NCI-H2227 treated with DMSO at 0.1 percent for 48 hours (cell line): ENCODE results near the gene THADA.

Experiments used
- DNase-seq: peaks from one replicate; lab custom pipeline; 2025; lab: John Stamatoyannopoulos, UW

The THADA gene

DNA sequence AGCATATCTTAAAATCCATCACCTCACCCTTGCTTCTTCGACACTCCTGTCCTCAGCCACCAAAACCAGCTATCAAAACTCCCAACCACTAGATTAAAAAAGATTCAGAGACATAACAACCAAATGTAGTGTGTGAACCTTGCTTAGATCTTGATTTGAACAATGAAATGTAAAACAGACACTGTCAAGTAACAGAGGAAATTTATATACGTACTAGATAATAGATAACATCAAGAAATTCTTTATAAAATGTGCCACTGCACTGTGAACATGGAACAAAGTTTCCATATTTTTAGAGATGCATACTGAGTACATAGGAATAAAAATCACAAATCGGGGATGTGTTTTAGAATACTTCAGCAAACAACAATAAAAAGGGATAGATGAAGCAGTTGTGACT is 86.0 kb downstream of the THADA start:
- no peak for DNase-seq

DNA sequence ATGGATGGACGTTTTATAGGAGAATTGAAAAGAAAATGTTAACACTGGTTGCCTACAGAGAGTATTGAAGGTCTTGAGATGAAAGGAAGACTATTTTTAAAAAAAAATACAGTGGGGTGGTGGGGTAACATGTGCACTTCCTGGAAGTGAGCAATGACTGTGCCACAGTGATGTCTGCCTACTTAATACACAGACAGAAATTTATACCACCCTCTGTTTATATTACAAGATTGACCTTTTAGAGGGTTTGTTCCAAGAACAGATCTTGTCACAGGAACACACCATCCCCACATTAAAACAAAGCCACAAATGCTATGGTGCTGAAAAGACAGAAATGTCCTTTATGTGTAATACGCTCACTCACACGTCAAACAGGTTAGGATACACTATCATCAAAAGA is 87.6 kb downstream of the THADA start:
- no peak for DNase-seq

DNA sequence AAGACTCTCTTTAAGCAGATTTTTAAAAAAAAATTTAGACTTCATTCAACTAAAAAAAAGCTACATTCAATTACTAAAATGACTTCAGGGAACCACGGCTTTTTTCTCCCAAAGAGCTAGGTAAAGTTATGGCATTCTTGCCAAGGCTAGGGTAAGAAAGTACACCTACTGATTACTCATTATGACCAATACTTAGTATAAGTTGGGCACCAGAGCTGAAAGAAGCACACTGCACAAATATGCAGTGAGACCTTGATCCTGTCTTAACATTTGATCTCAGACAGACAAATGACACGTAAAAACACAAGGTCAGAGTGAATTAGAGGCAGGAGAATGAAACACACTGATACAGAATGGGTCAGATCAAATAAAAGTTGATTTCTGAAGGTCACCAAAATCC is 88.7 kb downstream of the THADA start:
- DNase-seq: no peak

DNA sequence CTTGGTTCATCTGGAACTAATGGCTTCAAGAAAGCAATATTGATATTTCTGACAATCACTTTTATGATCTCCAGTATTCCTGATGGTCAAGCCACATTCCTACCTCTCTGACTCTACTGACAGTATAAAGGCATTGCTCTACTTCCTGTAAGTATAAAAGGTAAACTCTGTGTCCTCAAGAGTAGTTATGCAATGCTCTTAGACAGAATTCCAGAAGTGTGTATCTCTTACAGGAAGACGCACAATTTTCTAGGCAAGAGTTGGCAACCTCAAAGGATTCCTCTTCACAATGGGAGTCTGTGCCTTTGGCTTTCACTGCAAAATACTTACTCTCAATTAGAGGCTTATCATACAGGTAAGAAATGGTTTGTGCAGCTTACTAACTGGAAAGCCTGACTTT is 100.1 kb downstream of the THADA start:
- DNase-seq: no peak

DNA sequence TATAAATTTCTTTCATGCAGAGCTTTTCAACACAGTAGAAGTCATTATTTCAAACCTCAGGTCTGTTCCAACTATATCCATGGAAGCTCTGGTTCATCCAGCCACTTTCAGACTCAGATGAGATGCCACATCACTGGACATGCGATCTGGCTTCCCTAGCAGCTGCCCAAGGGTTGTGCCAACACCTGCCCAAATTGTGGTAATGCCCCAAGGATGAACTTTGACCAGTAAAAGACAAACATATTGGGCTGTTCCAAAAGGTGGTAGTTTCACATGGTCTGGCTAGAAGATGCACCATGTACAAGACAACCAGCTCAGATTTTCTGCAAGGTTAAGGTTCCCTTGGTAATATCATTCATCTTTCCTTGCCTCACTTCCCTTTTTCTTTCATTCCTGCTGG is 101.9 kb downstream of the THADA start:
- DNase-seq: no peak

DNA sequence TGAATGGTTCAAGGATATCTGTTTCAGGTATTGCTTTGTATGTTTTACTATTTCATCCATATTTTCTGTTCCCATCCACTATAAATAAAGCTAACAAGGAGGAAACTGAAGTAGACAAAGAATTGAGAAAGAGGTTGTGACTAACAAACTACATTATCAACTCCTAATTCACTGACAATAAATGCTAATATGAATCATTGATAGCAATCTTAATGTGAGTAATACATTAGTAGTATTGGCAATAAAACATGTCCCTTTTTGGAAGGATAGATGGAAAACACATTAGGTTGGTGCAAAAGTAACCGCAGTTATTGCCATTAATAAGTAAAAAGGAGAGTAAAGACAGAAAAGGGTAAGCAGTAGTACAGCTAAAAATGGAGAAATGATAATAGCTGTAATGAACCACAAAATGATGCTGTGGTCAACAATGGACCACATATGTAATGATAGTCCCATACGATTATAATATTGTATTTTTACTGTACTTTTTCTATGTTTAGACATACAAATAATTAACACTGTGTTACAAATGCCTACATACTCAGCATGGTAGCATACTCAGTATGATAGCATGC is 104.7 kb downstream of the THADA start:
- DNase-seq: no peak

DNA sequence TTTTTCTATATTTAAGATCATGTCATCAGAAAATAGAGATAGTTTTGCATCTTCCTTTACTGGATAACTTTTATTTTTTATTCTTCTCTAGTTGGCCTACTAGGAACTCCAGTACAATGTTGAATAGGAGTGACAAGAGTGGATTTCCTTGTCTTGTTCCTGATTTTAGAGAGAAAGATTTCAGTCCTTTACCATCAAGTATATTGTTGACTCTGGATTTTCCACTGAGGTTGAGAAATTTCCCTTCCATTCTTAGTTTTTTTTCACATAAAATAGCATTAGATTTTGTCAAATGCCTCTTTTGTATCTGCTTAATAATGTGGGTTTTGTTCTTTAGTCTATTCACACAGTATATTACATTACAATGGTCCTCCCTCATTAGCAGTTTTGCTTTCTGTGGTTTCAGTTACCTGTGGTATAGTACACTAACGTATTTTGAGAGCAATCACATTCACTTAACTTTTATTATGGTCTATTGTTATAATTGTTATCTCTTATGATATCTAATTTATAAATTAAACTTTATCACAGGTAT is 105.5 kb downstream of the THADA start:
- DNase-seq: no peak

DNA sequence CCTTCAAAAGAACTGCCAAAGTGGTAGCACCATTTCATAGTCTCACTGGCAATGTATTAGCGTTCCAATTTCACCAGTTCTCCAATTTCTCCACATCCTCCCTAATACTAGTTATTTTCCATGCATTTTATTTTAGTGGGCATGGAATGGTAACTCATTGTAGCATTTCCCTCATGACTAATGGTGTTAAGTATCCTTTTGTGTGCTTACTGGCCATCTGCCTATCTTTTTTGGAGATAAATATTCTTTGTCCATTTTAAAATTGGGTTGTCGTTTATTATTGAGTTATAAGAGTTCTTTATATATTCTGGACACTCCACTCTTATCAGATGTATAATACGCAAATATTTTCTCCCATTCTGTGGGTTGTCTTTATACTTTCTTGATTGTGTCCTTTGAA is 107.1 kb downstream of the THADA start:
- DNase-seq: no peak

DNA sequence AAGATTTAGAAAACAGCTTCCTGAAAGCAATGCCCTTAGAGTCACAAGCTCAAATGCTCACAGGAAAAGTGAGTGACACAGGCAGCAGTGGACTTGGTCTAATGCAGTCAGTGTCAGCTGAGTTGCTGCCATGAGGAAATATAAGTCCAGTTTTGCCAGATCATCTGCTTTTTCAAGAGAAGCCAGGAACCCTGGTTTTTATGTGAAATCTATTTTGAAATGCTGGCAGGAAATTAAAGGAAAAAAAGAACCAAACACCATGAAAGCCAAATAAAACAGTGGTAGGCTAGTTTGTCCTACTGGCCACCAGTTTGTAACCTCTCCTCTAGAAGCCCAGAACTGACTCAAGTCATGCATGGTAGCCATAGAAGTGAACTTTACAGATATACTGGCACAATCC is 109.2 kb downstream of the THADA start:
- DNase-seq: no peak

DNA sequence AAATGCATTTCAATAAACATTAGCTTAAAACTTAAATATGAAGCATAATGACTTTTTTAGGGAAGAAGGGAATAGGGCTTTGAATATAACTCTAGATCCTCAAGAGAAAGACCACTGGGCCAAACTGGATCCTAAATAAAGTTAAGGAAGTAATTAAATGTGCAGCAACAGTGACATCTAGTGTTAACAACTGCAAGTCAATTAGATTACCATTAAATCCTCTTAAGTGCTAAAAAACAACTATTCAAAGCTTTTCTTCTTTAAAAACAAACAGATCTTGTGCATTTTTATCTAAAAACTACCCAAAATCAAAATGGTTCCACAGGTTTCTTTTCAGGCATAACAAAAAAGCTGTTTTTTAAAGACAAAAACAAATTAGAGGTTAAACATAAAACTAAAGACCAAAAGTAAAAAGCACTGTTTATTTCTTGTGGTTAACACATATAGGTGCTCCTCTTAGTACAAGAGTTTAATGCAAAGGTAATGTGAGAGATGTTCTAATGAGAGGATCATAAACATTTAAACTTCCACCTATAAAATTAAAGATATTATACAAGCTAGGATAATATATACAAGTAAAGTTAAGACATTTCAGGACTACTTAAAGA is 111.4 kb downstream of the THADA start:
- peak; percentile 47 for DNase-seq

DNA sequence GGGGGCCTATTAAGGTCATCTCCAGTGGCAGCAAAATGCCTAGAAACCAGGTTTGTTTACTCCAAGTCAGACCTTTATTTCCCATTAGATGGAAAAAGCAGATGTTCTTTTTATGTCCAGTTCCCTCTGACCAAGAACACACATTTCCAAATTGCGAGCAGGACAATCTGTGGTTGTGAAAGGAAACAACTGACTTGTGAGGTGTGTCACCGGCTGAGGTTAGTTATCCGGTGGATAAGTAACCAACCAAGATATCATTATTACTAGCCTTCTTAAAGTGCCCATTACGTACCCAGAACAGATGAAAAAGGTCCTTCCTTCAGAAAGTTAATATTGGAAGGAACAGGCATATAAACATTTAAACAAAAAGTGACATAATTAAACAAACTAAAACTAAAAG is 112.9 kb downstream of the THADA start:
- DNase-seq: no peak

DNA sequence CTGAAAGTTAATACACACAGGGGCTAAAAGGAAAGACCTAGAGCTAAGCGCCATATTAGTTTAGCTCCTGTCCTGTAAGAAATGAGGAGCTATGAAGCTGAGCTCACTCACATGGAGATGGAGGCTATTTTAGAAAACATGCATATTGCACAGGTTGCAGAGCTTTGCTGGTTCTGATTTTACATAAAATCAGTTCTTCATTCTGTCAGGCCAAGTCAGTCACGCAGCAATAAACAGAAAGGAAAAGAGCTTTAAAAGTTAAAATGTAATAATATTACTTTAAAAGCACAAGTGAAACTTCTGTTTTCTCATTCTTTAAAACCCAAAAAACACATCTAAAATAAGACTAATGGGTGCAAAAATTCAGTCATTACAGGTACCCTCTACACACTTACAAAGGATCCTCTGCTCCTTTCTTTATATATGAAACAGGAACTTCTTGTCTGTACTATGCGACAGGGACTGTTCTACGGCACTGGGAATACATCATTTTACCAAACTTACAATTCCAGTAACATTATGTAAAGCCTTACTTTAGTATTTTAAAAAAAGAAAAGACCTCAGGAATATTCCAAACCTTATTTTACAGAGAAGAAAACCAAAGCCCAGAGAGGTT is 113.8 kb downstream of the THADA start:
- DNase-seq: no peak

DNA sequence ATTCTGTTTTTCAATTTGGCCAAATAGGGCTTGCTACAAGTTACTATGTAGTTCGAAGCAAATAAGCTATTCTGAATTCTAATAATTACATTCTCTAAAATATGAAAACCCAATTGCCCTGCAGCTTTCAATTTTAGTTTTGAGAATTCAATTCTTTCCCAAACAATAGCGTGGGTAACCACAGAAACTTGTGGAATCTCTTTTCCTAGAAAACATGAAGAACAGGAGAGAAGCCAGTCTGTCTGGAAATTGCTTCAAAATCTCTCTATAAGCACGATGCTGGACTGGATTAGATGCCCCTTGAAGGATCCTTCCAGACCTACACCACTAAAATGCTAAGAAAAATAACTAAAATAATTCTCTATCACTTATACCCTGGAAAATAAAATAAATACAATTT is 115.0 kb downstream of the THADA start:
- DNase-seq: no peak

DNA sequence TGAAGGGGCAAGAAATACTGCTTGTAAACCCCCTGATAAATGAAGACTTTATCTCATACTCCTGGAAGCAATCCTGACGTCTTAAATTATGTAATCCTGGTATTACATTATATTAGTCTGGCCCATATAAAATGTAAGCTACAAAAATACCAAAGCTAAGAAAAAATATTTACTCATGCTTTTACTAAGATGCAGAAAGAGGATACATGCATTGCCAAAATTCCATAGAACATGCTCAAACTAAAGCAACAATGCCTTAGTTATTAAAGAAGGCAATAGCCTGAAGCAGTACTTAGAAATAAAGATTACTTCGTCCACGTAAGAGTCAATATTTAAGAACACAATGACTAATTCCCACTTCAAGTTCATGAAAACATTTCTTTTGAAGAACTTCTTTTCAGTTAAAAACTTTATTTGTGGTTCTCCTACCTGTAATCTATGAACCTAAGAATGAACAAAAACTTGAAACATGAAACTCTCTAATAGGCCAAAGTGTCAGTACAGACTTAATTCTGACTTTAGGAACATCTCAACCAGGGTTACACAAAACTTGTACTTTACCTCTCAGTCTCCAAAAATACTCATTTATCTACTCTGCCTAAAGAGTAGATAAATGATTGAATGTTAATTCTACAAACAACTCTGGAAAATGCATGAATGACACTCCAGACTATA is 117.3 kb downstream of the THADA start:
- no peak for DNase-seq

DNA sequence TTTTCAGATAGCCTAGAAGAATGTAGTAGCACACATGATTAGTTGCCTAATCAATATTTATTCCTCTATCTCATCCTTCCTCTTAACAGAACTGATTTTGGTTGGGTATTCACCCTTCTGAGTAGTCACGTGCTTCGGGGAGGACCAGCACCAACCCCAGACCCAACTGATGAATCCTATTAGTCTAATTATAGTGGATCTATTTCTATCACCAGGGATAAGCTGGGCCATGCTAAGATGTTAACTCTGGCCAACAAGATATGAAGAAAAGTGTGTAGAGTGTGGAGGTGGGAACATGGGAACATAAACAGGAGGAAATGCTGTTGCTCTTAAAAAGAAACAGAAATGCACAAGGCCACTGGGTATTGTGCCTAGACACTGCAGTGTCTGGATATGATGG is 119.9 kb downstream of the THADA start:
- DNase-seq: no peak

DNA sequence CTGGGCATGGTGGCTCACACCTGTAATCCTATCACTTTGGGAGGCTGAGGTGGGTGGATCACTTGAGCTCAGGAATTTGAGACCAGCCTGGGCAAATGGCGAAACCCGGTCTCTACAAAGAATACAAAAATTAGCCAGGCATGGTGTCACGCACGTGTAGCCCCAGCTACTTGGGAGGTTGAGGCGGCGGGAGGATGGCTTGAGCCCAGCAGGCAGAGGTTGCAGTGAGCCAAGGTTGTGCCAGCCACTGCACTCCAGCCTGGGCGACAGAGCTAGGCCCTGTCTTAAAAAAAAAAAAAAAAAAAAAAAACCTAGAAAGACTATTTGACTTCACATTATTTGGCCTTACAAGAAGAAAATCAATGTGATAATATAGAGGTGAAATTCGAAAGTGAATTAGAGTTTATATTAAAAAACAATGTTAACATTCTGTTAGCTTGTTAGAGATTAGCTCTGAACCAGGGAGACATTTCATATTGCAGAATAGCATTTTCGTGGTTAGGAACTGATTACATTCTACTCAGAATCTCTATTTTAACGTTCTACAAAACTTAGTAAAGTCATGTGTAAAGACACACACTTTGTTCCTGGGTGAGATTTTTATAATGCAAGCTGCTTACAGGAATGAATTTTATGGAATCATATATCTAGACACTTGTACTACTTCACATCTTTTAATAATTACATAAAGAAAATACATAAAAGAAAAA is 120.5 kb downstream of the THADA start:
- no peak for DNase-seq

DNA sequence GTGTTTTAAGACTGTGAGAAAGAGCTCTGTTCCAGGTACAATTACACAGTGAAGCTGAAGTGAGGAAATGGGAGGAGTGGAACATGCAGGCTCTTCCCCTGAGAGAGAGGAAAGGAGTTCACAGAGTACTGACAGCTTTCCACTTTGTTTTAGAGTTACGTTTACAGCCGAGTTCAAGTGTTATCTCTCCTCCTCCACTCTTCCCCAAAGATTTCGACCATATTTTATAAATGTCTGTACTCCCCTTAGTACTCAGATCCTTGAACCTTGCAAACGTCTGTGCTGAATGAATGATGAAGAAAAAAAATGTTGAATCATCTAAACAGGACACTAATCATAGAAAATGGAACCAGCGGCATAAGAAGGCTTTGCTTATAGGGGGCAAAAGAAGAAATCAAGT is 121.6 kb downstream of the THADA start:
- DNase-seq: no peak

DNA sequence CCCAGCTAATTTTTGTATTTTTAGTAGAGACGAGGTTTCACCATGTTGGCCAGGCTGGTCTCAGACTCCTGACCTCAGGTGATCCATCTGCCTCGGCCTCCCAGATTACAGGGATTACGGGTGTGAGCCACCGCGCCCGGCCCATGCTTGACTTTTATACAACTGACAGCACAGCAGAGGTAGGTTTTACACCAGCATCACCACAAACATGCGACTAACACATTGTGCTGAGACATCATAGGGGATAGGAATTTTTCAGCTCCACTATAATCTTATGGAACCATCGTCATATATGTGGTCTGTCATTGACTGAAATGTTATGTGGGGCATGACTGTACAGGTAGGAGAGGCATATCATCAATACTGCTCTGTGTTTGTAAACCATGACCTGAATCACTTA is 122.1 kb downstream of the THADA start:
- no peak for DNase-seq

DNA sequence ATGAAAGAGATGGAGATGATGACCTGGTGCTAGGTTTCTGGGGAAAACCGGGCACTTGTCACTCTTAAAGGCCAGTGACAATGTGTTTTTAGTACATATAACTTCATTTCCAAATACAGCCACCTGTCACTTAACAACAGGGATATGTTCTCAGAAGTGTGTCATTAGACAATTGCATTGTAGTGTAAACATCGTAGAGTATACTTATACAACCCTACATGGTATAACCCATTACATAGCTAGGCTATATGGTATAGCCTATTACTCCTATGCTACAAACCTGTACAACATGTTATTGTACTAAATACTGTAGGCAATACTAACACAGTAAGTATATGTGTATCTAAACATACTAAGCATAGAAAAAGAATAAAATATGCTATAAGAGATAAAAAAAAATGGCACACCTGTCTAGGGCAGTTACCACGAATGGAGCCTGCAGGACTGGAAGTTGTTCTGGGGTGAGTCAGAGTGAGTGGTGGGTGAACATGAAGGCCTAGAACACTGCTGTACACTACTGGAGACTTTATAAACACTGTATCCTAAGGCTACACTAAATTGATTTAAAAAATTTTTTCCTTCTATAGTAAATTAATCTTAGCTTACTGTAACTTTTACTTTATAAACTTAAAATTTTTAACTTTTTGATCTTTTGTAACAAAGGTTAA is 123.2 kb downstream of the THADA start:
- DNase-seq: no peak

DNA sequence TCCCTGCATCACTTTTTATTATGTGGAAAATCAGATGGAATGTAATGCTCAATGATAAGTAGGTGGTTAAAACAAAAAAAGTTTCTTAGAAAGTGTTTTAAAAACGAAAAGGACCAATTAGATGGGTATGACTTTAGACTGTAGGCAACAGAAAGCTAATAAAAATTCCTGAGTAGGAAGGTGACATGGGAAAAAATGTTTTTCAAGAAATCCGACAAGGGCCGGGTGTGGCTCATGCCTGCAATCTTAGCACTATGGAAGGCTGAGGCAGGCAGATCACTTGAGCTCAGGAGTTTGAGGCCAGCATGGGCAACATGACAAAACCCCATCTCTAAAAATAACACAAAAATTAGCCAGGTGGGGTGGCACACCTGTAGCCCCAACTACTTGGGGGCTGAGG is 126.1 kb downstream of the THADA start:
- no peak for DNase-seq

DNA sequence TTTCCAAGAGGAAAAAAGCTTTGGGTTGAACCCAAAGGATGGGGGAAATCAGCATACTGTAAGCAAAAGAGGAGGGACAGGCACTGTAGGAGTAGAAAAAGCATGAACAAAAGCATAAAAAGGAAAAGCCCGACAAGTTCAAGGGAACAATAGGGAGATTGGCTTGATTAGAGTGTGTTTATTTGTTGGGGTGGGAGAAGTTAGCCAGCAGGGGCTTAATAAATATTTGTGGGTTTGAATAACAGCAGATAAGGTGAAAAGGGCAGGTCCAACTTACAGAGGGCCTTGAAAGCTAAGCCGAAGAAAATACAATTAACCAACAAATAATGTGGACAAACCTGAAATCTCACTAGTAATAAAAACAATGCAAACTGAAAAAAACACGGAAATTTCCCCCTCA is 126.7 kb downstream of the THADA start:
- DNase-seq: no peak

DNA sequence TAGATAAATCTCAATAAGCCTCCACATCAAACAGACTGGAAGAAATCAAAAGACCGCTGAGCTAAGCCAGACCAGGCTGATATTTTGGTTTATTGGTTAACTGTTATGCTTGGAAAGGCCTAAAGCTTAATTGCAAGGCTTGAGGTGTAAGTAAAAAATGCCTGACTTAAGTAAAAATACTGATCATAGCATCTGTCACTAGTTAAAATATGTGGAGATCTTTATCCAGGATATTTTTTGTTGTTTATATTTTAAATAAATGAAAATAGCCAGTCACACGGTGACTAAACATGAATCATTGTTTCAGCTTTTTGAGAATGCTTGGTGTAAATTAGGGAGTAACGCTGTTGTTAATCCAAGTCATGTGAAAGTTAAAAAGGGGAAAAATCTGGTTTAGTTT is 127.9 kb downstream of the THADA start:
- no peak for DNase-seq
